Lower leg skin (tissue), 3 donors: ENCODE results near the gene MOSPD2.

Source experiments
- CTCF ChIP-seq, 3 donors: fragments of 450-650 bp; IDR thresholded peaks; one replicate each; pipeline ENCODE4 v1.5.1; 2016; ENCODE audit warnings: antibody characterized with exemption in 3 of 3, mild to moderate bottlenecking in 3 of 3, moderate library complexity in 2 of 3
- POLR2A ChIP-seq, 2 donors: fragments of 450-650 bp; IDR thresholded peaks; one replicate each; pipeline ENCODE4 v1.6.1; 2016 to 2017; ENCODE audit warnings: antibody characterized with exemption in 2 of 2, mild to moderate bottlenecking in 1 of 2, moderate library complexity in 1 of 2

GRCh38 chrX:14922437-14922836 lies 49.2 kb downstream of the MOSPD2 start:
- no peak for TF ChIP-seq CTCF (IDR thresholded peaks at IDR 0.05)
- no peak for TF ChIP-seq POLR2A (IDR thresholded peaks at IDR 0.05)
